Activated B cell treated with CpG ODN at 0.5 μM for 24 hours (primary cell): ENCODE results near the gene ITPR3. TPM values are rescaled to one million over a fixed set of nuclear protein-coding genes. Genes with fewer than 3 reads are reported as not detected.

Experiments used
- ATAC-seq: fragments of 200-7000 bp; cut with Tn5 transposase; one replicate; pipeline ENCODE4 v1.10.0; 2021; ENCODE audit warnings: low read depth, mild to moderate bottlenecking, moderate library complexity
- CTCF ChIA-PET: fragments of 350-600 bp; sonication (Branson Sonifier 250); formaldehyde crosslinking; loops from one replicate; lab custom pipeline; 2021; ENCODE audit warnings: antibody characterized with exemption; lab: Charles Lee
- POLR2A ChIA-PET: fragments of 350-600 bp; sonication (Branson Sonifier 250); formaldehyde crosslinking; loops from one replicate; lab custom pipeline; 2021; ENCODE audit warnings: antibody characterized with exemption; lab: Charles Lee
- DNase-seq: peaks from one replicate; pipeline ENCODE4 v3.0.0; 2022
- H3K27ac Mint-ChIP-seq: one replicate; pipeline ENCODE4 v1.8.0; 2020; ENCODE audit warnings: mixed read lengths
- H3K27me3 Mint-ChIP-seq: one replicate; pipeline ENCODE4 v1.8.0; 2021; ENCODE audit warnings: mixed read lengths
- H3K36me3 Mint-ChIP-seq: one replicate; pipeline ENCODE4 v1.8.0; 2021; ENCODE audit warnings: low read depth, mixed read lengths
- H3K4me1 Mint-ChIP-seq: one replicate; pipeline ENCODE4 v1.8.0; 2021; ENCODE audit warnings: mixed read lengths
- H3K4me3 Mint-ChIP-seq: one replicate; pipeline ENCODE4 v1.8.0; 2020; ENCODE audit warnings: mild to moderate bottlenecking, mixed read lengths
- H3K9me3 Mint-ChIP-seq: one replicate; pipeline ENCODE4 v1.8.0; 2020; ENCODE audit warnings: mixed read lengths
- intact Hi-C: fragments of 100-400 bp; cut with micrococcal nuclease; formaldehyde crosslinking; loops from one replicate; pipeline ENCODE4 v1.15.1; 2024
- total RNA-seq: library from RNA; stranded (reverse); gene quantifications from 2 replicates; pipeline ENCODE4 v1.2.3, GENCODE V29; 2022
- TF ChIP-seq, protein P1 (sequence below): fragments of 200-600 bp; IDR thresholded peaks from one replicate; pipeline ENCODE4 v1.8.0; 2022; ENCODE audit warnings: antibody characterized with exemption, mild to moderate bottlenecking

Gene ITPR3
- total RNA-seq, 1 donor from 2014 or later, result 35.5 TPM

DNA sequence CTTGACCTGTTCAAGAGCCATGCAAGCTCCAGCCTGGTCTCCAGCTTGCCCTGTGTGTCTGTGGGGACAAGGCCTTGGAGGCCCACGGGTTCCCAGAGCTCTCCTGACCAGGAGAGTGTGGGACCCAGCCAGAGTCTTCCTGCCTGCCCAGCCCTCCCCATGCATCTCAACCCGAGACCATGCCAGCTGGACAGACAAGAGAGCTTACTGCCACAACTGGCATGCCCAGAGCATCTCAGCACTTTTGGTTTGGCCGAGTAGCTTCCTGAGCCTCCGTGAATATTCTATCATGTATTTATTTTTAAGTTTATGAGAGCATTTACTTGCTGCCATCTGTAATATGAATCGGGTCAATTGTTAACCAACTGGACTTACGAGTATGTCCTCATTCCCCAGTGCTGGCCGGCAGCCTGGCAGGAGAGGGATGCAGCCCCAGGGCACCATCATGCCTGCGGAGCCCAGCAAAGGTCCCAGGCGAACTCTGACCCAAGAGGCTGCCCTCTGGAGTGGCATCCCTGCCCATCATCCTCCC lies 110.7 kb downstream of the ITPR3 start:
- TF ChIP-seq, protein P1, sequence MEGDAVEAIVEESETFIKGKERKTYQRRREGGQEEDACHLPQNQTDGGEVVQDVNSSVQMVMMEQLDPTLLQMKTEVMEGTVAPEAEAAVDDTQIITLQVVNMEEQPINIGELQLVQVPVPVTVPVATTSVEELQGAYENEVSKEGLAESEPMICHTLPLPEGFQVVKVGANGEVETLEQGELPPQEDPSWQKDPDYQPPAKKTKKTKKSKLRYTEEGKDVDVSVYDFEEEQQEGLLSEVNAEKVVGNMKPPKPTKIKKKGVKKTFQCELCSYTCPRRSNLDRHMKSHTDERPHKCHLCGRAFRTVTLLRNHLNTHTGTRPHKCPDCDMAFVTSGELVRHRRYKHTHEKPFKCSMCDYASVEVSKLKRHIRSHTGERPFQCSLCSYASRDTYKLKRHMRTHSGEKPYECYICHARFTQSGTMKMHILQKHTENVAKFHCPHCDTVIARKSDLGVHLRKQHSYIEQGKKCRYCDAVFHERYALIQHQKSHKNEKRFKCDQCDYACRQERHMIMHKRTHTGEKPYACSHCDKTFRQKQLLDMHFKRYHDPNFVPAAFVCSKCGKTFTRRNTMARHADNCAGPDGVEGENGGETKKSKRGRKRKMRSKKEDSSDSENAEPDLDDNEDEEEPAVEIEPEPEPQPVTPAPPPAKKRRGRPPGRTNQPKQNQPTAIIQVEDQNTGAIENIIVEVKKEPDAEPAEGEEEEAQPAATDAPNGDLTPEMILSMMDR, result no peak
- CTCF ChIA-PET, result interaction anchor here (0.5 kb wide), 1 partner anchor 707 kb away, joined by 3 read pairs; no protein-coding TSS in a partner anchor
- Mint-ChIP-seq H3K27ac (no peak overlapping the region), H3K36me3 (no peaks in the 10 kb centered on the region), H3K4me1 (peaks cover 6% of the 10 kb centered on the region), H3K4me3 (no peak overlapping the region), H3K27me3 (peaks cover 3% of the 10 kb centered on the region), H3K9me3 (no peaks in the 10 kb centered on the region)
- DNase-seq (no peak), ATAC-seq (no peak)
- intact Hi-C loops, result no loop called here
- POLR2A ChIA-PET, result no interaction called here

DNA sequence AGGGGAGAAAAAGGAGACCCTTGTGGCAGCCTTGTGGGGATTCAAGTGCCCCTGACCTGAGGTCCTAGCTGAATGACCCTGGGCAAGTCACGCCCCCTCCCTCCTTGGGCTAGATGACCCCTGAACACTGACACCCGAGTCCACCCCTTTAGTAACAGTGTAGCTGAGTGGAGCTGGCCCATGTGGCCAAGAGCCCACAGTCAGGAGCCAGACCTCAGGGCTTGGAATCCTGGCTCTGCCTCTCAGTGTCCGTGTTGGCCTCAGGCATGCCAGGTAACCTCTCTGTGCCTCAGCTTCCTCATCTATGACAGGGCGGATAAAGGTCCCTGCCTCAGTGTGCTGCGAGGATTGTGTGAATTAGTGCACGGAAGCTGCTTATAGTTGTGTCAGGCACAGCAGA lies 111.3 kb downstream of the ITPR3 start:
- POLR2A ChIA-PET, result no interaction called here

DNA sequence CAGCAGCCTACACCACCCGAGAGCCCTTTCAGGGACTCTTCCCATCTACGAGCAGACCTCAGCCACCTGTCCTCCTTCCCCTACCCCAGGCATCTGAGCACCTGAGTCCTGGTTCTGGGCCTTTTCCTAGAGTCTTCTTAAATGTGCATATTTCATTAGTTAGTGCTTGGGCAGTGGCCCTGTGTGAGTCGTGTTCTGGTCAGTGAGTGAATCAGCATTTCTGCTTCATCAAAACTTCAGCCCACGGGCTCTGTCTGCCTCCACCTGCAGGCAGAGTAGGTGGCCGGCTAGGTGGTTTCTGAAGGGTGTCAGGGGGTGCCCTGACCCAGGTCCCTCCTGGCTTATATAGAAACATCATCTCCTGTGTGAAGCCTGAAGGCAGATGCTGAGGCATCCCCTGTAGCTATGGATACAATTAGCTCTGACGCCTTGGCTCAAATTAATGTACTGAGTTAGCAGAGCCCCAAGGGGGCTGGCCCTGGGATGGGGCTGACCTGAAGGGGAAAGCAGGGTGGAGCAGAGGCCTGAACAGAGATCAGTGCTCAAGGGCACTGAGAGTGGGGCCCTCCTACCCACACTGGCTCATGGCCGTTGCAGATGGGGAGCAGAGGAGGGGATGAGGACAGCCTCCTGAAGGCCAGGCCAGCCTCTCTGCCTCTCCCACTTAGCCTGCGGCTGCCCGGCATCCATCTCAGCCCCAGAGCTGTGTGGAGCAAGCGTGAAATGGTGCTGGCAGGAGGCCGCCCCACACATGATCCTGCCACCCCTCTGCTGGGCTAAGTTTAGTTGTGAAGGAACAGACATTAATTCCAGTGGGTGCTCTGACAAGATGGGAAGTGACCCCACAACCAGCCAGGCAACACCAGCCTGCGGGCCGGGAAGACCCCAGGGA lies 111.9 kb downstream of the ITPR3 start:
- H3K27ac Mint-ChIP-seq, result no peak overlapping the region
- no peak for DNase-seq
- no peaks in the 10 kb centered on the region for H3K9me3 Mint-ChIP-seq
- TF ChIP-seq, protein P1, result no peak
- H3K36me3 Mint-ChIP-seq, result no peaks in the 10 kb centered on the region
- H3K4me1 Mint-ChIP-seq, result no peaks in the 10 kb centered on the region
- no peak for ATAC-seq
- intact Hi-C loops, result no loop called here
- peaks cover 3% of the 10 kb centered on the region for H3K27me3 Mint-ChIP-seq
- ChIA-PET CTCF (no interaction called here), POLR2A (no interaction called here)
- no peak overlapping the region for H3K4me3 Mint-ChIP-seq

More for the DNA sequence above, 111.3 kb downstream of the ITPR3 start:
- H3K27me3 Mint-ChIP-seq, result peaks cover 3% of the 10 kb centered on the region
- CTCF ChIA-PET, result interaction anchor here (0.5 kb wide), 1 partner anchor 706 kb away, joined by 3 read pairs; no protein-coding TSS in a partner anchor
- DNase-seq (no peak), ATAC-seq (no peak)
- H3K27ac Mint-ChIP-seq, result no peak overlapping the region
- no peak overlapping the region for H3K4me3 Mint-ChIP-seq
- H3K36me3 Mint-ChIP-seq, result no peaks in the 10 kb centered on the region
- H3K4me1 Mint-ChIP-seq, result peaks cover 4% of the 10 kb centered on the region
- H3K9me3 Mint-ChIP-seq, result no peaks in the 10 kb centered on the region
- TF ChIP-seq, protein P1, result no peak
- intact Hi-C loops, result no loop called here

DNA sequence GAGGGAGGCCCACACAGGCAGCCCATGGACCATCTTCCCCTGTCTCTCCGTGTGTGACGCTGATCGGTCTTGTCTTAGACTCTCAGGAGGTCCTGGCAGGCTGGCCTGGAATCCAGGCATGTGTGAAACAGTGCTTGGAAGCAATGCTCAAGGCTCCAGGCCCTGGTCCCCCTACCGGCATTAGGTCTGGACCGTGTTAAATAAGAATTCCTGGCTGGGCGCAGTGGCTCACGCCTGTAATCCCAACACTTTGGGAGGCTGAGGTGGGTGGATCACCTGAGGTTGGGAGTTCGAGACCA lies 112.5 kb downstream of the ITPR3 start:
- intact Hi-C loops, result no loop called here
- Mint-ChIP-seq H3K4me3 (no peak overlapping the region), H3K9me3 (no peaks in the 10 kb centered on the region), H3K27ac (no peak overlapping the region), H3K36me3 (no peaks in the 10 kb centered on the region), H3K27me3 (peaks cover under 1% of the 10 kb centered on the region), H3K4me1 (no peaks in the 10 kb centered on the region)
- TF ChIP-seq, protein P1, result no peak
- ChIA-PET POLR2A (no interaction called here), CTCF (no interaction called here)
- ATAC-seq (no peak), DNase-seq (no peak)

DNA sequence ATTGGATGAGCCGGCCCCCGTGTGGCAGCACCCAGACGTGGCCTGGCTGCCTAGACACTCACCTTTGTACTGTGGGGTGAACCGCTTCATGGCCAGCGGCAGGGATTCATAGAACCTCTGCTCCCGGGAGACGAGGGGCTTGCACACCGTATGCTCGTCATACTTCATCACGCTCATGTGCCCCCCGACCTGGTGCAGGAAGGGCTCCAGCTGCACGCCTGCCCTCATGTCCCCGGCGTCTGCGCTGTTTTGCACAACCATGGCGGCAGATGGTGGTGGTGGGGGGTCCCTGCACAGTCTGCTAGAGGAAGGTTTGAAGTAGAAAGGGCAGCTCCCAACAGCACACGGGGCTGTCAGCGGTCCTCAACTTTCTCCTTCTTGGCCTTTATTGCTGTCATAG lies 114.1 kb downstream of the ITPR3 start:
- Mint-ChIP-seq H3K27me3 (no peaks in the 10 kb centered on the region), H3K4me3 (no peak overlapping the region), H3K27ac (no peak overlapping the region), H3K4me1 (no peaks in the 10 kb centered on the region), H3K36me3 (no peaks in the 10 kb centered on the region), H3K9me3 (no peaks in the 10 kb centered on the region)
- ATAC-seq (no peak), DNase-seq (no peak)
- TF ChIP-seq, protein P1, result no peak
- intact Hi-C loops, result no loop called here
- CTCF ChIA-PET, result no interaction called here
- POLR2A ChIA-PET, result no interaction called here
